Activated naive CD8-positive, alpha-beta T cell treated with anti-CD3 and anti-CD28 coated beads, Interleukin-2, amount 10 ng/mL, durations not matched to agents 7 days and 5 days (primary cell): ENCODE measurements around the gene AUH. TPM values are rescaled to one million over a fixed set of nuclear protein-coding genes. Genes with fewer than 3 reads are reported as not detected.

Experiments used
- ATAC-seq: fragments of 150-1000 bp; cut with Tn5 transposase; one replicate; pipeline ENCODE4 v1.10.0; 2021; ENCODE audit warnings: low read depth, moderate library complexity
- POLR2A ChIA-PET: fragments of 350-600 bp; sonication (Branson Sonifier 250); formaldehyde crosslinking; loops from one replicate; lab custom pipeline; 2021; ENCODE audit warnings: antibody characterized with exemption; lab: Charles Lee
- DNase-seq: peaks from one replicate; pipeline ENCODE4 v3.0.0; 2021
- H3K27ac Mint-ChIP-seq: one replicate; pipeline ENCODE4 v1.8.0; 2022; ENCODE audit warnings: mild to moderate bottlenecking, mixed read lengths
- H3K27me3 Mint-ChIP-seq: one replicate; pipeline ENCODE4 v1.8.0; 2022; ENCODE audit warnings: mild to moderate bottlenecking, moderate library complexity, mixed read lengths
- H3K36me3 Mint-ChIP-seq: one replicate; pipeline ENCODE4 v1.8.0; 2021; ENCODE audit warnings: mild to moderate bottlenecking, mixed read lengths
- H3K4me1 Mint-ChIP-seq: one replicate; pipeline ENCODE4 v1.8.0; 2021; ENCODE audit warnings: mixed read lengths
- H3K4me3 Mint-ChIP-seq: one replicate; pipeline ENCODE4 v1.8.0; 2022; ENCODE audit warnings: mild to moderate bottlenecking, moderate library complexity, mixed read lengths
- H3K9me3 Mint-ChIP-seq: one replicate; pipeline ENCODE4 v1.8.0; 2021; ENCODE audit warnings: mixed read lengths
- total RNA-seq, 2 experiments: library from RNA; stranded (reverse); gene quantifications; one replicate each; pipeline ENCODE4 v1.2.3, GENCODE V29; 2021

The AUH gene
- total RNA-seq, 2 experiments from 2014 or later: 15.8 to 17.2 TPM

DNA sequence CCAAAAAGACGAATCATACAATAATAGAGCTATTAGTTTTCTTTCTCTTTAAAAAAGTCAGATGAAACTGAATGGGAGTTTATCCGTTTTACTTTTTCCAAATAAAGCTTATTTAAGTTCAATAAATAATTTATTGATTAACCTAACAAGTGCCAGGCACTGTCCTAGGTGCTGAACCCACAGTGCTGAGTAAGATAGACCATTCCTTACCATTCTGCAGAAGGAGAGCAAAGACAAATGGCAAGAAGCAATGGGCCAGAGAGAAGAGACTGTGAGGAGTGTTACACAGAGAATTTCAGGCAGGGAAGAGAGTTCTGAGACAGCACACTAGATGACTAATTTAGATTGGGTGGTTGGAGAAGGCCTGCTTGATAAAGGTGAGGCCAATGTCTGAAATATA is 127.2 kb downstream of the AUH start:
- Mint-ChIP-seq H3K4me1 (peaks cover 6% of the 10 kb centered on the region), H3K27me3 (no peaks in the 10 kb centered on the region), H3K36me3 (peaks cover 3% of the 10 kb centered on the region), H3K9me3 (no peaks in the 10 kb centered on the region), H3K4me3 (no peak overlapping the region), H3K27ac (no peak overlapping the region)
- no peak for ATAC-seq
- no peak for DNase-seq
- POLR2A ChIA-PET: no interaction called here

DNA sequence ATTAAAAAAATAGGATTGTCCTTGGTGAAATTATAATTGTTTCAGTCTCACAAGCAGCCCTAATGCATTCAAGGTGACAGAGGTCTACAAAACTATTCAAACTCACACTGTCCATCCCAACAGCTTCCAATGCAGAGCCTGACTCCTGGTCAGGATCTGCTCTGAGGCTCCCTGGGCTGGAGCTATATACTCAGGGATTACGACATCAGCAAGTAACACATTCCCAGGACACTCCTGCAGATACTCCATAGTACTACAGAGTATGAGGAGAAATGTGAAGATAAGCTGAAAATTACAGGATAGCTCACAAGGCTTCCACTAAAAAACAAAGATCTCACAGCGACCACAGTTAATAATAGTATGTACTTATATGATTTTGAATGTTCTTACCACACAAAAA is 130.1 kb downstream of the AUH start:
- H3K4me3 Mint-ChIP-seq: no peak overlapping the region
- ATAC-seq (no peak), DNase-seq (no peak)
- peaks cover 1% of the 10 kb centered on the region for H3K9me3 Mint-ChIP-seq
- peaks cover 4% of the 10 kb centered on the region for H3K36me3 Mint-ChIP-seq
- H3K27ac Mint-ChIP-seq: no peak overlapping the region
- H3K4me1 Mint-ChIP-seq: peaks cover 3% of the 10 kb centered on the region
- POLR2A ChIA-PET: no interaction called here
- H3K27me3 Mint-ChIP-seq: no peaks in the 10 kb centered on the region

DNA sequence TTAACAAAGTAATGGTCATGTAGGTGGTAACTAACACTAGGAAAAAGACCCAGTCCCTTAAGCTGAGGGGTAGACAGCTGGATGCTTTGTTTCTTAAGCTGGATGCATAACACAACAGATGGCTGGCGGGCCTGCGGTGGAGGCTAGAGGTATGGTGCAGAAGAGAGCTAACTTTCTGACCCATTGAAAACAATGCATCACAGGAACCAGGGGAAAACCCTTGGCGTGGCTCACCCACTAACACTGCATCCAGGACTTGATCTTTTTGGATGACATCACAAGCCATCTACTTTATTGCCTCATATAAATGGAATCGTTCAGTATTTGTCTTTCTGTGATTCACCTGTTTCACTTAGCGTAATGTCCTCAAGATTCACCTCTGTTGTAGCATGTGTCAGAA is 138.7 kb downstream of the AUH start:
- no peak for ATAC-seq
- Mint-ChIP-seq H3K27ac (no peak overlapping the region), H3K4me3 (no peak overlapping the region), H3K27me3 (no peaks in the 10 kb centered on the region), H3K9me3 (peaks cover 1% of the 10 kb centered on the region), H3K4me1 (peaks cover 6% of the 10 kb centered on the region), H3K36me3 (peaks cover 22% of the 10 kb centered on the region)
- no peak for DNase-seq
- POLR2A ChIA-PET: no interaction called here

GRCh38 chr9:91222457-91222856 is 139.3 kb downstream of the AUH start:
- no peak overlapping the region for H3K27ac Mint-ChIP-seq
- H3K4me3 Mint-ChIP-seq: no peak overlapping the region
- H3K27me3 Mint-ChIP-seq: no peaks in the 10 kb centered on the region
- DNase-seq (no peak), ATAC-seq (no peak)
- peaks cover 22% of the 10 kb centered on the region for H3K36me3 Mint-ChIP-seq
- H3K4me1 Mint-ChIP-seq: peaks cover 6% of the 10 kb centered on the region
- POLR2A ChIA-PET: no interaction called here
- H3K9me3 Mint-ChIP-seq: peaks cover 1% of the 10 kb centered on the region

- peaks cover 22% of the 10 kb centered on the region for H3K36me3 Mint-ChIP-seq
These were observed 140.4 kb downstream of the AUH start for GRCh38 chr9:91221332-91221731.

GRCh38 chr9:91220491-91221135 is 141.1 kb downstream of the AUH start:
- Mint-ChIP-seq H3K27ac (no peak overlapping the region), H3K9me3 (no peaks in the 10 kb centered on the region), H3K36me3 (peaks cover 23% of the 10 kb centered on the region), H3K4me3 (no peak overlapping the region), H3K4me1 (peaks cover 6% of the 10 kb centered on the region), H3K27me3 (no peaks in the 10 kb centered on the region)
- DNase-seq (no peak), ATAC-seq (no peak)
- POLR2A ChIA-PET: no interaction called here

More at GRCh38 chr9:91221332-91221731, 140.4 kb downstream of the AUH start:
- Mint-ChIP-seq H3K4me1 (peaks cover 6% of the 10 kb centered on the region), H3K4me3 (no peak overlapping the region), H3K27ac (no peak overlapping the region), H3K9me3 (no peaks in the 10 kb centered on the region), H3K27me3 (no peaks in the 10 kb centered on the region)
- DNase-seq (no peak), ATAC-seq (no peak)
- POLR2A ChIA-PET: no interaction called here

GRCh38 chr9:91220021-91220420 is 141.7 kb downstream of the AUH start:
- H3K27me3 Mint-ChIP-seq: no peaks in the 10 kb centered on the region
- no peak overlapping the region for H3K4me3 Mint-ChIP-seq
- no peak overlapping the region for H3K27ac Mint-ChIP-seq
- no peak for DNase-seq
- H3K36me3 Mint-ChIP-seq: peaks cover 22% of the 10 kb centered on the region
- no peaks in the 10 kb centered on the region for H3K9me3 Mint-ChIP-seq
- H3K4me1 Mint-ChIP-seq: peaks cover 6% of the 10 kb centered on the region
- ATAC-seq: no peak
- POLR2A ChIA-PET: no interaction called here

DNA sequence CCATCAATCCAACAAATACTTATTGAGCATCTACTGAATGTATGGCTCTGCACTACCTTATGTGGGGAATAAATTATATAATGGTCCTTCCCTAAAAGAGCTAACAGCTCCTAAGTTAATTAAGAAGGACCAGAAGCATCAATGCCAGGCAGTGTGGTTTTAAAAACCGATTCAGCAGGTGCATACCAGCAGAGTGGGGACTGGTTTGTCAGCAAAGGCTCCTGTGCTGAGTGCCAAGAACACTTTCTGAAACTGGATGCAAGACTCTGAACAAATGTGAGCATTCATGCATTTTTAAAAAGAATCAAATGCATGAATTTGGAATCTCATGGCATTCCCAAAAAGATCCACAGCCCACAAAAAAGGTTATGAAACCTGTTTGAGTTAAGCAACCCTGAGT is 142.2 kb downstream of the AUH start:
- DNase-seq: no peak
- peaks cover 22% of the 10 kb centered on the region for H3K36me3 Mint-ChIP-seq
- no peaks in the 10 kb centered on the region for H3K27me3 Mint-ChIP-seq
- H3K9me3 Mint-ChIP-seq: no peaks in the 10 kb centered on the region
- ATAC-seq: no peak
- H3K4me3 Mint-ChIP-seq: no peak overlapping the region
- no peak overlapping the region for H3K27ac Mint-ChIP-seq
- POLR2A ChIA-PET: no interaction called here
- peaks cover 2% of the 10 kb centered on the region for H3K4me1 Mint-ChIP-seq

DNA sequence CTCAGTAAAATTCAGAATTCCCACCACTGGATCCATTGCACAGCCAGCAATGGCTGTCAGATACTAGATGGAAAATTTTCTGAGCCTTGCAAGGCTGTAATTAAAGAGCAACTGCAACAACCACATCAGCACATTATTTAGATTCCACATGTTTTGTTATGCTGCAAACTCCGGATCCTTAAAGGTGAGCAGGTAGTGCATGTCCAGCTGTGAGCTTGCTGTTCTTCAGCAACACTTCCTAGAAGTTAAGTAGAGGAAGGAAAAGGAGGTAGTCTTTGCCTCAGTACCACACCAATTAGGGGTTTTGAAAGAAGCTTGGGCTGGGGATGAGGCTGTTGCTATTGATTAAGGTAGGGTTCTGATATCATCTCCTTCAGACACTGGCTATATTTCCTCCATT is 144.3 kb downstream of the AUH start:
- no peak for DNase-seq
- H3K4me3 Mint-ChIP-seq: no peak overlapping the region
- no peak overlapping the region for H3K27ac Mint-ChIP-seq
- H3K4me1 Mint-ChIP-seq: peaks cover 4% of the 10 kb centered on the region
- no peaks in the 10 kb centered on the region for H3K27me3 Mint-ChIP-seq
- H3K36me3 Mint-ChIP-seq: peaks cover 17% of the 10 kb centered on the region
- ATAC-seq: no peak
- POLR2A ChIA-PET: interaction anchor here (0.6 kb wide), 1 partner anchor 180 kb away, joined by 4 read pairs; no protein-coding TSS in a partner anchor
- no peaks in the 10 kb centered on the region for H3K9me3 Mint-ChIP-seq

DNA sequence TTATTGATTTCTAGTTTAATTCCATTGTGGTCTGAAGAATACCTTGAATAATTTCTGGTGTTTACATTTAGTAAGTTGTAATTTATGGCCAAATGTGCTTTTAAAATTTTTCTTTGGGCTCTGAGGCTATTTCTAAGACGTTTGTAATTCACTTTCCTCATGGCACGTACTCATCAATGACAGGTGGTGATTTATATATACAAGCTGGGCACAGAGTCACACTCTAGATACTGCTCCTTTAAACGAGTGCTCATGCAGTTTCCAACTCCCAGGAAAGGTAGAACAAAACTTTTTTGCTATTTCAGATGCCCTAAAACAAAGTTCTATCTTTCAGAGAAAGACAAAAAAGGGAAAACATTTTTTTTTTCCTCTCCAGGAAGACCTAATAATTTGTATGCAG is 146.9 kb downstream of the AUH start:
- no peak overlapping the region for H3K4me3 Mint-ChIP-seq

GRCh38 chr9:91214086-91214485 is 147.6 kb downstream of the AUH start:
- Mint-ChIP-seq H3K27me3 (no peaks in the 10 kb centered on the region), H3K4me1 (peaks cover 17% of the 10 kb centered on the region), H3K9me3 (peaks cover 4% of the 10 kb centered on the region), H3K27ac (no peak overlapping the region), H3K4me3 (no peak overlapping the region), H3K36me3 (peaks cover 13% of the 10 kb centered on the region)
- POLR2A ChIA-PET: no interaction called here
- no peak for DNase-seq
- ATAC-seq: no peak

More for the DNA sequence above, 146.9 kb downstream of the AUH start:
- Mint-ChIP-seq H3K27ac (no peak overlapping the region), H3K4me1 (peaks cover 15% of the 10 kb centered on the region), H3K9me3 (no peaks in the 10 kb centered on the region), H3K36me3 (peaks cover 15% of the 10 kb centered on the region), H3K27me3 (no peaks in the 10 kb centered on the region)
- POLR2A ChIA-PET: no interaction called here
- DNase-seq (no peak), ATAC-seq (no peak)

GRCh38 chr9:91212596-91213243 is 149.0 kb downstream of the AUH start:
- ATAC-seq (no peak), DNase-seq (no peak)
- H3K4me1 Mint-ChIP-seq: peaks cover 31% of the 10 kb centered on the region
- peaks cover 4% of the 10 kb centered on the region for H3K9me3 Mint-ChIP-seq
- no peak overlapping the region for H3K4me3 Mint-ChIP-seq
- peak overlapping the region; percentile 3 for H3K27ac Mint-ChIP-seq
- POLR2A ChIA-PET: no interaction called here
- no peaks in the 10 kb centered on the region for H3K27me3 Mint-ChIP-seq
- peaks cover 8% of the 10 kb centered on the region for H3K36me3 Mint-ChIP-seq

- ATAC-seq: no peak
- Mint-ChIP-seq H3K4me3 (peak overlapping the region; percentile 54), H3K27me3 (no peaks in the 10 kb centered on the region), H3K4me1 (peaks cover 37% of the 10 kb centered on the region), H3K9me3 (peaks cover 4% of the 10 kb centered on the region), H3K36me3 (peaks cover 8% of the 10 kb centered on the region), H3K27ac (peak overlapping the region; percentile 71)
- POLR2A ChIA-PET: no interaction called here
- no peak for DNase-seq
These were observed 149.8 kb downstream of the AUH start for GRCh38 chr9:91211919-91212318.

DNA sequence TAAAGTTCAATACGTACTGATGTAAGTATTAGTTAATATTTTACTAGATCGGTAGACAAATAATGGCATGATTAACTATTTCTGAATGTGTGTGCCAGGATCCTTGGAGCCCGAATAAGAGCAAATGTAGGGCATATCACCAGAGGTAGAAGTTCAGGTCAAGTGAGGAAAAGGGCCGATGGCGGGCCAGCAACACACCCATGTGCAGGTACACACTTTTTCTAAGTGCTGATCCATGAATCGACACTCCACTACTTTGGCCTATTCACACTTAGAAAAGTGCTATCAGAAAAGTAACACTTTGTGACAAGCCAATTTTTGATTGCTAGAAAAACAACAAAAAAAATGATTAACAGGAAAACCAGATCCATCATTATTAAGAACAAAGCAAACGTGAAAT is 150.3 kb downstream of the AUH start:
- Mint-ChIP-seq H3K27ac (no peak overlapping the region), H3K4me1 (peaks cover 42% of the 10 kb centered on the region), H3K27me3 (no peaks in the 10 kb centered on the region), H3K36me3 (peaks cover 10% of the 10 kb centered on the region), H3K4me3 (no peak overlapping the region), H3K9me3 (peaks cover 5% of the 10 kb centered on the region)
- ATAC-seq: no peak
- no peak for DNase-seq
- POLR2A ChIA-PET: no interaction called here
